Measurements from ENCODE around the gene CBARP. TPM values are rescaled to one million over a fixed set of nuclear protein-coding genes. Genes with fewer than 3 reads are reported as not detected.
A peak's percentile ranks its signal among the peaks of the same experiment; 100 is the strongest.

CBARP gene
- total RNA-seq, 1 experiment from 2014 or later: 23.4 TPM

DNA sequence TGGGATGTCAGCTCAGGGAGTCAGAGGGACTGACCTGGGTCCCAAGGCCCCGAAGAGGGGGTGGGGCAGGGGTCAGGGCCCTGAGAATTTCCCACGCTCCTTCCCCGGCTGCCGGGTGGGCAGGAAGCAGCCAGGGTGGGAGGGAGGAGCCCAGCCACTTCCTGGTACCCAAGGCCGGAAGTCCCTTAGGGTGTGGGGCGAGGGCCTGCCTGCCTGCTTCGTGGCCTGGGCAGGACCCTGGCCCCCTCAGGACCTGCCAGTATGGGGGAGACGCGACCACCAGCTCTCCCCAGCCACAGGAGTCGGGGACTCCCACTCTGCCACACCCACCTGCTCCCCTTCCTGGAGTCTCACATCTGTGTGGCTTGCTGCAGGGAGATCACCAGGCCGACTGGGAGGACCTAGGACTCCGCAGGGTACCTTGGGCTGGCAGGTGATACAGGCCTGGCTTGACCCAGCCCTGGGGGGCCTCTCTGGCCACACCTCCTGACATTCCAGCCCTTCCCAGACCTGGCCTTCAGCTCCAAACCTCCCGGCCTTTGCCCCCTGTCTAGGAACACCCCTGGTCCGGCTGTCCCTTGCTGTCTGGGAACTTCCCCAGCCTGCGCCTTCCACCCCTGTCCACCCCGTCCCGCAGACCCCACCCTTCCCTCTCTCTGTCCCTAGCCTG lies 21.5 kb upstream of the CBARP start (continued):
- TF ChIP-seq, protein P1, sequence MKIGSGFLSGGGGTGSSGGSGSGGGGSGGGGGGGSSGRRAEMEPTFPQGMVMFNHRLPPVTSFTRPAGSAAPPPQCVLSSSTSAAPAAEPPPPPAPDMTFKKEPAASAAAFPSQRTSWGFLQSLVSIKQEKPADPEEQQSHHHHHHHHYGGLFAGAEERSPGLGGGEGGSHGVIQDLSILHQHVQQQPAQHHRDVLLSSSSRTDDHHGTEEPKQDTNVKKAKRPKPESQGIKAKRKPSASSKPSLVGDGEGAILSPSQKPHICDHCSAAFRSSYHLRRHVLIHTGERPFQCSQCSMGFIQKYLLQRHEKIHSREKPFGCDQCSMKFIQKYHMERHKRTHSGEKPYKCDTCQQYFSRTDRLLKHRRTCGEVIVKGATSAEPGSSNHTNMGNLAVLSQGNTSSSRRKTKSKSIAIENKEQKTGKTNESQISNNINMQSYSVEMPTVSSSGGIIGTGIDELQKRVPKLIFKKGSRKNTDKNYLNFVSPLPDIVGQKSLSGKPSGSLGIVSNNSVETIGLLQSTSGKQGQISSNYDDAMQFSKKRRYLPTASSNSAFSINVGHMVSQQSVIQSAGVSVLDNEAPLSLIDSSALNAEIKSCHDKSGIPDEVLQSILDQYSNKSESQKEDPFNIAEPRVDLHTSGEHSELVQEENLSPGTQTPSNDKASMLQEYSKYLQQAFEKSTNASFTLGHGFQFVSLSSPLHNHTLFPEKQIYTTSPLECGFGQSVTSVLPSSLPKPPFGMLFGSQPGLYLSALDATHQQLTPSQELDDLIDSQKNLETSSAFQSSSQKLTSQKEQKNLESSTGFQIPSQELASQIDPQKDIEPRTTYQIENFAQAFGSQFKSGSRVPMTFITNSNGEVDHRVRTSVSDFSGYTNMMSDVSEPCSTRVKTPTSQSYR (CRISPR knock-in tag; IDR thresholded peaks at IDR 0.05): 0 out of 2 replicates have a peak, but pooled peaks have one; percentile 44
- TF ChIP-seq, protein P2, sequence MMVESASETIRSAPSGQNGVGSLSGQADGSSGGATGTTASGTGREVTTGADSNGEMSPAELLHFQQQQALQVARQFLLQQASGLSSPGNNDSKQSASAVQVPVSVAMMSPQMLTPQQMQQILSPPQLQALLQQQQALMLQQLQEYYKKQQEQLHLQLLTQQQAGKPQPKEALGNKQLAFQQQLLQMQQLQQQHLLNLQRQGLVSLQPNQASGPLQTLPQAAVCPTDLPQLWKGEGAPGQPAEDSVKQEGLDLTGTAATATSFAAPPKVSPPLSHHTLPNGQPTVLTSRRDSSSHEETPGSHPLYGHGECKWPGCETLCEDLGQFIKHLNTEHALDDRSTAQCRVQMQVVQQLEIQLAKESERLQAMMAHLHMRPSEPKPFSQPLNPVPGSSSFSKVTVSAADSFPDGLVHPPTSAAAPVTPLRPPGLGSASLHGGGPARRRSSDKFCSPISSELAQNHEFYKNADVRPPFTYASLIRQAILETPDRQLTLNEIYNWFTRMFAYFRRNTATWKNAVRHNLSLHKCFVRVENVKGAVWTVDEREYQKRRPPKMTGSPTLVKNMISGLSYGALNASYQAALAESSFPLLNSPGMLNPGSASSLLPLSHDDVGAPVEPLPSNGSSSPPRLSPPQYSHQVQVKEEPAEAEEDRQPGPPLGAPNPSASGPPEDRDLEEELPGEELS (CRISPR knock-in tag; IDR thresholded peaks at IDR 0.05): peak; percentile 25; the same call in 1 of the 2 replicates
- TF ChIP-seq NFYB (CRISPR knock-in tag; conservative IDR thresholded peaks at IDR 0.05; ENCODE audit: low read depth): no peak
- TF ChIP-seq, protein P3, sequence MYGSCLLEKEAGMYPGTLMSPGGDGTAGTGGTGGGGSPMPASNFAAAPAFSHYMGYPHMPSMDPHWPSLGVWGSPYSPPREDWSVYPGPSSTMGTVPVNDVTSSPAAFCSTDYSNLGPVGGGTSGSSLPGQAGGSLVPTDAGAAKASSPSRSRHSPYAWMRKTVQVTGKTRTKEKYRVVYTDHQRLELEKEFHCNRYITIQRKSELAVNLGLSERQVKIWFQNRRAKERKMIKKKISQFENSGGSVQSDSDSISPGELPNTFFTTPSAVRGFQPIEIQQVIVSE (CRISPR knock-in tag; IDR thresholded peaks at IDR 0.05; ENCODE audit: borderline replicate concordance): no peak
- no peak for TF ChIP-seq FOXJ3 (CRISPR knock-in tag; IDR thresholded peaks at IDR 0.05; ENCODE audit: borderline replicate concordance)
- TF ChIP-seq, protein P4, sequence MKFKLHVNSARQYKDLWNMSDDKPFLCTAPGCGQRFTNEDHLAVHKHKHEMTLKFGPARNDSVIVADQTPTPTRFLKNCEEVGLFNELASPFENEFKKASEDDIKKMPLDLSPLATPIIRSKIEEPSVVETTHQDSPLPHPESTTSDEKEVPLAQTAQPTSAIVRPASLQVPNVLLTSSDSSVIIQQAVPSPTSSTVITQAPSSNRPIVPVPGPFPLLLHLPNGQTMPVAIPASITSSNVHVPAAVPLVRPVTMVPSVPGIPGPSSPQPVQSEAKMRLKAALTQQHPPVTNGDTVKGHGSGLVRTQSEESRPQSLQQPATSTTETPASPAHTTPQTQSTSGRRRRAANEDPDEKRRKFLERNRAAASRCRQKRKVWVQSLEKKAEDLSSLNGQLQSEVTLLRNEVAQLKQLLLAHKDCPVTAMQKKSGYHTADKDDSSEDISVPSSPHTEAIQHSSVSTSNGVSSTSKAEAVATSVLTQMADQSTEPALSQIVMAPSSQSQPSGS (CRISPR knock-in tag; IDR thresholded peaks at IDR 0.05; ENCODE audit: borderline replicate concordance, low read depth): no peak
- TF ChIP-seq, protein P5, sequence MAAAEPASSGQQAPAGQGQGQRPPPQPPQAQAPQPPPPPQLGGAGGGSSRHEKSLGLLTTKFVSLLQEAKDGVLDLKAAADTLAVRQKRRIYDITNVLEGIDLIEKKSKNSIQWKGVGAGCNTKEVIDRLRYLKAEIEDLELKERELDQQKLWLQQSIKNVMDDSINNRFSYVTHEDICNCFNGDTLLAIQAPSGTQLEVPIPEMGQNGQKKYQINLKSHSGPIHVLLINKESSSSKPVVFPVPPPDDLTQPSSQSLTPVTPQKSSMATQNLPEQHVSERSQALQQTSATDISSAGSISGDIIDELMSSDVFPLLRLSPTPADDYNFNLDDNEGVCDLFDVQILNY (CRISPR knock-in tag; IDR thresholded peaks at IDR 0.05): no peak
- no peak for TF ChIP-seq ELF4 (CRISPR knock-in tag; IDR thresholded peaks at IDR 0.05; ENCODE audit: low read depth)
- TF ChIP-seq ZNF263 (CRISPR knock-in tag; IDR thresholded peaks at IDR 0.05; ENCODE audit: low read depth): no peak
- TF ChIP-seq, protein P6, sequence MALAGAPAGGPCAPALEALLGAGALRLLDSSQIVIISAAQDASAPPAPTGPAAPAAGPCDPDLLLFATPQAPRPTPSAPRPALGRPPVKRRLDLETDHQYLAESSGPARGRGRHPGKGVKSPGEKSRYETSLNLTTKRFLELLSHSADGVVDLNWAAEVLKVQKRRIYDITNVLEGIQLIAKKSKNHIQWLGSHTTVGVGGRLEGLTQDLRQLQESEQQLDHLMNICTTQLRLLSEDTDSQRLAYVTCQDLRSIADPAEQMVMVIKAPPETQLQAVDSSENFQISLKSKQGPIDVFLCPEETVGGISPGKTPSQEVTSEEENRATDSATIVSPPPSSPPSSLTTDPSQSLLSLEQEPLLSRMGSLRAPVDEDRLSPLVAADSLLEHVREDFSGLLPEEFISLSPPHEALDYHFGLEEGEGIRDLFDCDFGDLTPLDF (CRISPR knock-in tag; IDR thresholded peaks at IDR 0.05): 0 out of 2 replicates have a peak, but pooled peaks have one; percentile 35
- no peak for TF ChIP-seq IRF2 (CRISPR knock-in tag; IDR thresholded peaks at IDR 0.05; ENCODE audit: borderline replicate concordance, low read depth)
- TF ChIP-seq MYBL2 (CRISPR knock-in tag; IDR thresholded peaks at IDR 0.05): no peak
- peak; percentile 93 for TF ChIP-seq NFATC4 (CRISPR knock-in tag; IDR thresholded peaks at IDR 0.05)
- TF ChIP-seq PRRX2 (CRISPR knock-in tag; IDR thresholded peaks at IDR 0.05): peak; percentile 95

DNA sequence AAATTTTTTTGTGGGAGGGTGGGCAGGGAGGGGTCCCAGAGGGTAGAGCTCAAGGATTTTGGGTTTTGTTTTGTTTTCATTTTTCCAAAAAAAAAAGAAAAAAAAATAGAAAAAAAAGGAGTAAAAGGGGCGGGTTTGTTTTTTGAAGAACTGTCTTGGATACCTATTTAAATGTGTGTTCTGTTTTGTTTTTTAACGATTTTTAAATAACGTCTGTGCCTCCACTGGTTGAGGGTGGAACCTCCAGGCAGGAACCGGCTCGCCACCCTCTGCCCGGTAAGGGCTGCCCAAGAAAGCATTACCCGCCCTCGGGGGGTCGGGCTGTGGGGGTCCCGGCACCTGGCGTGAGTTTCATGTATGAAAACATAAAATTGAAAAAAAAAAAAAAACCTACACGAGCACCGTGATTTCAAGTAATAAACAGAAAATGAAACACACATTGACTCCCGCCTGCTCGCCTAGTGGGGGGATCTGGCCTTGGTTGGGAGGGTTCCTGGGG lies 21.0 kb upstream of the CBARP start:
- Mint-ChIP-seq H3K4me1 (peaks cover 51% of the 10 kb centered on the region), H3K36me3 (peaks cover 30% of the 10 kb centered on the region), H3K27ac (peak overlapping the region; percentile 74), H3K27me3 (ENCODE audit: low read depth) (no peaks in the 10 kb centered on the region), H3K9me3 (no peaks in the 10 kb centered on the region), H3K4me3 (no peak overlapping the region)
- ChIA-PET CTCF (interaction anchor here (0.6 to 15.6 kb wide), 5 partner anchors 8 to 134 kb away, joined by 3 to 648 read pairs (median 5); partner anchors contain the start of genes ATP5F1D and CIRBP), POLR2A (interaction anchor here (0.7 to 3.6 kb wide), 3 partner anchors 10 to 233 kb away, joined by 3 to 31 read pairs (median 3); partner anchors contain the start of genes CIRBP and CNN2)
- ATAC-seq (no peak), DNase-seq (ENCODE audit: low spot score) (no peak)
- no peak for TF ChIP-seq FOXK1 (CRISPR knock-in tag; IDR thresholded peaks at IDR 0.05)
